IMR-90 (cell line): Measurements from ENCODE around the gene STRA6. TPM values are rescaled to one million over a fixed set of nuclear protein-coding genes. Genes with fewer than 3 reads are reported as not detected.

Source experiments
- ATAC-seq: fragments of 200-7000 bp; cut with Tn5 transposase; 2 replicates; pipeline ENCODE4 v1.9.1; 2020; ENCODE audit warnings: low read depth, mild to moderate bottlenecking, moderate library complexity
- BruUV-seq: library from RNA; stranded (reverse); fragments of 400-500 nt; replicated peaks from 2 replicates; lab custom pipeline; 2021; lab: Mats Ljungman, UMichigan
- CTCF ChIA-PET: fragments of 300-600 bp; formaldehyde crosslinking; extraction: SDS; loops from one replicate; lab custom pipeline; 2021; ENCODE audit warnings: antibody characterized with exemption; lab: Yijun Ruan, JAX
- POLR2A ChIA-PET: fragments of 300-600 bp; sonication (Branson Sonifier 250); formaldehyde crosslinking; loops from one replicate; lab custom pipeline; 2022; ENCODE audit warnings: antibody characterized with exemption; ENCODE audit not compliant: unreplicated experiment; lab: Charles Lee
- DNase-seq: peaks from one replicate; pipeline ENCODE4 v3.0.0; 2013
- H2AFZ ChIP-seq: replicated peaks from 2 replicates; pipeline ENCODE3; 2013; ENCODE audit warnings: low read length, mild to moderate bottlenecking; ENCODE audit not compliant: poor library complexity
- H2AK5ac ChIP-seq: 2 replicates; pipeline ENCODE4 v1.6.1; 2013; ENCODE audit warnings: low read depth, low read length, inconsistent platforms
- H2AK9ac ChIP-seq: replicated peaks from 2 replicates; pipeline ENCODE3; 2013; ENCODE audit warnings: mild to moderate bottlenecking, low read depth, low read length, moderate library complexity; ENCODE audit not compliant: poor library complexity
- H2BK120ac ChIP-seq: 2 replicates; pipeline ENCODE4 v1.6.1; 2013; ENCODE audit warnings: low read depth, low read length, inconsistent platforms
- H2BK15ac ChIP-seq: 3 replicates; pipeline ENCODE4 v1.6.1; 2013; ENCODE audit warnings: low read depth, low read length, inconsistent platforms
- H2BK20ac ChIP-seq: 2 replicates; pipeline ENCODE4 v1.6.1; 2013; ENCODE audit warnings: low read depth, mild to moderate bottlenecking, inconsistent platforms, low read length, moderate library complexity
- H2BK5ac ChIP-seq: 2 replicates; pipeline ENCODE4 v1.6.1; 2013; ENCODE audit warnings: mild to moderate bottlenecking, low read depth, low read length, inconsistent platforms; ENCODE audit not compliant: poor library complexity, severe bottlenecking
- H3K14ac ChIP-seq: replicated peaks from 2 replicates; pipeline ENCODE4 v1.6.1; 2013; ENCODE audit warnings: low read depth, low read length, inconsistent platforms
- H3K18ac ChIP-seq: 2 replicates; pipeline ENCODE4 v1.6.1; 2013; ENCODE audit warnings: low read depth, low read length, control low read depth
- H3K23ac ChIP-seq: 2 replicates; pipeline ENCODE4 v1.6.1; 2013; ENCODE audit warnings: low read depth, low read length, inconsistent platforms
- H3K27ac ChIP-seq: 2 replicates; pipeline ENCODE4 v1.5.1; 2013; ENCODE audit warnings: mild to moderate bottlenecking, control low read depth, low read length; ENCODE audit not compliant: insufficient read depth
- H3K27me3 ChIP-seq: 2 replicates; pipeline ENCODE4 v1.6.1; 2013; ENCODE audit warnings: low read length; ENCODE audit not compliant: control insufficient read depth, insufficient read depth
- H3K36me3 ChIP-seq: 2 replicates; pipeline ENCODE4 v1.6.1; 2013; ENCODE audit warnings: low read length, mixed read lengths; ENCODE audit not compliant: control insufficient read depth, insufficient read depth
- H3K4ac ChIP-seq: 2 replicates; pipeline ENCODE4 v1.6.1; 2013; ENCODE audit warnings: low read depth, low read length, inconsistent platforms
- H3K4me1 ChIP-seq: 2 replicates; pipeline ENCODE4 v1.6.1; 2013; ENCODE audit warnings: low read length, mixed read lengths; ENCODE audit not compliant: control insufficient read depth, insufficient read depth
- H3K4me2 ChIP-seq: 2 replicates; pipeline ENCODE4 v1.6.1; 2013; ENCODE audit warnings: low read depth, mild to moderate bottlenecking, control low read depth, low read length, moderate library complexity
- H3K4me3 ChIP-seq: 2 replicates; pipeline ENCODE4 v1.5.1; 2013; ENCODE audit warnings: low read depth, mild to moderate bottlenecking, control low read depth, low read length, moderate library complexity; ENCODE audit not compliant: insufficient read depth
- H3K56ac ChIP-seq: 2 replicates; pipeline ENCODE4 v1.6.1; 2013; ENCODE audit warnings: low read length, inconsistent platforms; ENCODE audit not compliant: insufficient read depth; ENCODE audit errors: extremely low read depth
- H3K79me1 ChIP-seq, 2 experiments: 2 replicates each; pipeline ENCODE4 v1.6.1; 2013; ENCODE audit warnings: low read length in 2 of 2, inconsistent platforms in 1 of 2, low read depth in 1 of 2
- H3K9ac ChIP-seq: 2 replicates; pipeline ENCODE4 v1.6.1; 2013; ENCODE audit warnings: low read depth, low read length, control low read depth
- H3K9me1 ChIP-seq: 2 replicates; pipeline ENCODE4 v1.6.1; 2013; ENCODE audit warnings: low read length, inconsistent platforms; ENCODE audit not compliant: insufficient read depth
- H3K9me3 ChIP-seq: 2 replicates; pipeline ENCODE4 v1.6.1; 2013; ENCODE audit warnings: low read length; ENCODE audit not compliant: control insufficient read depth, insufficient read depth
- H4K20me1 ChIP-seq: 2 replicates; pipeline ENCODE4 v1.6.1; 2013; ENCODE audit warnings: low read length, inconsistent platforms; ENCODE audit not compliant: insufficient read depth
- H4K5ac ChIP-seq: 2 replicates; pipeline ENCODE4 v1.6.1; 2013; ENCODE audit warnings: mild to moderate bottlenecking, low read depth, low read length, control low read depth
- H4K8ac ChIP-seq, 2 experiments: 2 replicates each; pipeline ENCODE4 v1.6.1; 2013; ENCODE audit warnings: low read depth in 2 of 2, low read length in 2 of 2, control low read depth in 1 of 2, inconsistent platforms in 1 of 2
- H4K91ac ChIP-seq: 2 replicates; pipeline ENCODE4 v1.6.1; 2013; ENCODE audit warnings: low read depth, low read length, inconsistent platforms; ENCODE audit not compliant: insufficient read depth
- CEBPB ChIP-seq: IDR thresholded peaks from 2 replicates; pipeline ENCODE4 v1.6.1; 2012; ENCODE audit warnings: low read depth, low read length, improper control_type of control experiment
- CHD1 ChIP-seq: IDR thresholded peaks from 2 replicates; pipeline ENCODE4 v1.6.1; 2012; ENCODE audit warnings: low read depth, low read length, improper control_type of control experiment
- MAZ ChIP-seq: IDR thresholded peaks from 2 replicates; pipeline ENCODE4 v1.6.1; 2012; ENCODE audit warnings: low read depth, mild to moderate bottlenecking, low read length, improper control_type of control experiment, moderate library complexity, borderline replicate concordance
- WGBS, 2 experiments: methylation state at CpG; one replicate each; pipeline versions ENCODE4 v1.1.5 to v1.1.7; 2013; ENCODE audit warnings: missing lambda C conversion rate in 2 of 2; ENCODE audit not compliant: insufficient read length in 1 of 2; ENCODE audit errors: extremely low coverage in 2 of 2; 5-methylcytosine and 5-hydroxymethylcytosine counted together
- dilution Hi-C: fragments of 300-500 bp; cut with HindIII; formaldehyde crosslinking; loops from one replicate; pipeline ENCODE4 v1.14.3; 2018; ENCODE audit warnings: low sequenced_read_pairs; ENCODE audit not compliant: unreplicated experiment
- in situ Hi-C: fragments of 300-500 bp; cut with MboI; formaldehyde crosslinking; loops from 3 replicates; pipeline ENCODE4 v1.14.3; 2019; ENCODE audit warnings: low sequenced_read_pairs, inconsistent platforms, mixed read lengths
- intact Hi-C: fragments of 100-400 bp; cut with micrococcal nuclease; formaldehyde crosslinking; loops from 2 replicates; pipeline ENCODE4 v1.10.0; 2022
- polyA plus RNA-seq, 3 experiments: library from polyadenylated mRNA; depleted of rRNA; stranded (reverse); fragments of >200 nt; gene quantifications; 2 replicates each; pipeline ENCODE4 v1.2.3, GENCODE V29; 2012; ENCODE audit warnings: low replicate concordance in 1 of 3
- total RNA-seq: library from RNA; depleted of rRNA; stranded (reverse); fragments of >200 nt; gene quantifications from 2 replicates; pipeline ENCODE4 v1.2.3, GENCODE V29; 2012

The STRA6 gene
- total and polyA plus RNA-seq, 2 of the 4 experiments (the other 2 are of a cell fraction), result 0.17 TPM; not detected in 1

GRCh38 chr15:74197176-74197965, 5.2 kb downstream of the STRA6 start:
- Histone ChIP-seq H3K79me1 (no peaks in the 10 kb centered on the region), H2BK20ac (no peak overlapping the region), H3K4ac (peak overlapping the region; percentile 22; the same call in 1 of the 2 replicates), H2BK5ac (no peak overlapping the region), H3K23ac (no peak overlapping the region), H3K36me3 (no peaks in the 10 kb centered on the region), H2AK5ac (peak overlapping the region; percentile 79; the same call in 1 of the 2 replicates), H3K4me1 (peaks cover 27% of the 10 kb centered on the region), H3K9me3 (no peaks in the 10 kb centered on the region), H3K14ac (peak overlapping the region; percentile 79; the same call in 1 of the 2 replicates), H2BK120ac (no peak overlapping the region), H2AK9ac (no peak overlapping the region), H4K8ac (no peak overlapping the region), H3K56ac (no peak overlapping the region), H3K18ac (no peak overlapping the region), H3K4me3 (no peak overlapping the region), H3K9ac (no peak overlapping the region), H3K9me1 (peaks cover 16% of the 10 kb centered on the region), H4K5ac (no peak overlapping the region), H3K27me3 (peaks cover 3% of the 10 kb centered on the region; the same call in 1 of the 2 replicates), H4K20me1 (peaks cover 8% of the 10 kb centered on the region; the same call in 1 of the 2 replicates), H4K91ac (no peak overlapping the region), H3K27ac (no peak overlapping the region), H3K4me2 (no peak overlapping the region), H2BK15ac (no peak overlapping the region), H2AFZ (no peak overlapping the region)
- TF ChIP-seq CEBPB (no peak), MAZ (no peak), CHD1 (no peak)
- 100% methylated on average over 1 of the region's 9 CpGs; no CpG with 5 or more reads in 1 of the 2 experiments for WGBS, 2 experiments
- DNase-seq (no peak), ATAC-seq (no peak)
- POLR2A ChIA-PET, result no interaction called here
- intact Hi-C loops (no loop called here), dilution Hi-C loops (no loop called here), in situ Hi-C loops (no loop called here)
- CTCF ChIA-PET, result interaction anchor here (0.6 kb wide), 1 partner anchor 36 kb away, joined by 4 read pairs; no protein-coding TSS in a partner anchor
- no TSS peak for BruUV-seq
